ENCODE measurements around the gene AK8. TPM values are rescaled to one million over a fixed set of nuclear protein-coding genes. Genes with fewer than 3 reads are reported as not detected.
A peak's percentile ranks its signal among the peaks of the same experiment; 100 is the strongest.

Gene AK8
- total and polyA plus RNA-seq, 9 of the 15 experiments (the other 6 are each of a cell fraction or from before 2014, with no cell fraction given), result 0.06 to 0.37 TPM; not detected in 7

DNA sequence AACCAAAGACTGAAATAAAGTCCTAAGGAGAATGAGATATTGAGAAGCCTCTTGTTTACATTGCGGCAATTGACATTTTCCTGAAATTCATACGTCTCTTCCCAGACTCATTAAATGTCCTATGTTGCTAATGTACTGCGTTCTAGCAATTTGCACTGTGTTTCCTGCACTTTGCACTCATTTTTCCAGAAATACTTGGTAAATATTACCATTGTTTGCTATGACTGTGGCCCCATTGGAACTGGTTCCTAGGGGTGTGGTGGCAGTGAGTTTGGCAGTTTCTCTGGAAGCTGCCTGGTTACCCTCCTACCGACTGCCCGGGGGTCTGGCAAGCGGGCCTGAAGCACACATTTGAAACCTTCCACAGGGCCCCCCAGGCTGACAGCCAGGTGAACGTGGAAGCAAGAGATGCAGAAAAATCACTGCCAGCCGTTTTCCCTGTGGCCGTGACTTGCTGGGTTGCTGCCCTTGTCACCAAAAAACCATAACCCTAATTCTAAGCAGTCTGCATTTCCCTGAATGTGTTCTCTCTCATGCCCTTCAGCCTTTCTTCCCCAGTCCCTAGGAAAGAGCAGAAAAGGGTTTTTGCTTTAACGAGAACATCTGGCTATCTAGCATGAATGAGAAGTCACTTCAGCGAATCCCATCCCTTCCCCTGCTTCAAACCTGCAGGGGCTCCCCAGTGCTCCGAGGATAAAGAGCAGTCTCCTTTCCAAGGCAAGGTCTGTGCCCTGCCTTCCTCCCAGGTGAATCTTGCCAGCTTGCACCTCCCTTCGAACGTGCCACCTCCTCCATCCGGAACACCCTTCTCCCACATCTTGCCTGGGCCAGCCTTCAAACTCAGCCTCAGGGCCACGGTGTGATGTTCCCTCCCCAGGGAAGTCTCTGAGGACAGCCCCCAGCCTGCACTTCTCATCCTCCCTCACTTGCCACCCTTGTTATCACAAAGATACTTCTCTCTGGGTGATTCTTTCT lies 84.2 kb downstream of the AK8 start:
- Histone ChIP-seq H4K20me1 (replicated peaks; ENCODE audit: control insufficient read depth, insufficient read depth, low read length) (peaks cover 3% of the 10 kb centered on the region; the same call in 1 of the 2 replicates), H3K27me3 (ENCODE audit: control insufficient read depth in 2 of 2, insufficient read depth in 2 of 2, low read length in 2 of 2) (peaks cover 5 to 32% of the 10 kb centered on the region in 2 experiments; a peak in 4 of 5 replicates), H3K9me1 (ENCODE audit: control insufficient read depth, insufficient read depth, low read length) (no peaks in the 10 kb centered on the region), H3K4me1 (replicated peaks in 1 of 2; ENCODE audit: control insufficient read depth in 2 of 2, insufficient read depth in 2 of 2, low read length in 2 of 2) (peaks cover 8 to 14% of the 10 kb centered on the region in 2 experiments), H3K36me3 (ENCODE audit: control insufficient read depth, insufficient read depth, low read length) (no peaks in the 10 kb centered on the region), H3K4me2 (ENCODE audit: insufficient read depth, low read length) (no peak overlapping the region), H3K27ac (ENCODE audit: extremely low read depth, low read depth, low read length) (no peak overlapping the region), H3K4me3 (no peak overlapping the region), H3K9me3 (replicated peaks; ENCODE audit: control insufficient read depth, insufficient read depth, low read depth, low read length) (no peaks in the 10 kb centered on the region), H3K79me2 (ENCODE audit: control insufficient read depth, insufficient read depth, low read length) (no peaks in the 10 kb centered on the region), H2AFZ (ENCODE audit: low read depth, low read length) (no peak overlapping the region), H3K9ac (ENCODE audit: insufficient read depth in 1 of 2, low read depth in 2 of 2, low read length in 2 of 2) (peak overlapping the region in 1 of 2 experiments; percentile 43; a peak in 1 of 4 replicates)
- ChIA-PET CTCF (ENCODE audit: low intra/inter-chr PET ratio) (no interaction called here), POLR2A (interaction anchor here (0.6 kb wide), 1 partner anchor 108 kb away, joined by 4 read pairs; no protein-coding TSS in a partner anchor)
- BruUV-seq (replicated peaks), result no TSS peak
- WGBS (ENCODE audit: insufficient coverage, low coverage, missing lambda C conversion rate), result 11% methylated on average over 16 of the region's 16 CpGs
- no peak for FAIRE-seq
- in situ Hi-C loops (cut with MboI) (no loop called here), intact Hi-C loops (cut with micrococcal nuclease) (loop anchor here (10.0 kb wide), 2 partner anchors 99 to 129 kb away; partner anchors contain the start of gene DDX31)
- no peak for TF ChIP-seq ZNF282 (CRISPR knock-in tag; IDR thresholded peaks at IDR 0.05)
- no peak for TF ChIP-seq CBX5 (IDR thresholded peaks at IDR 0.05; ENCODE audit: borderline replicate concordance, low read depth)
- no peak for TF ChIP-seq CBFA2T2 (conservative IDR thresholded peaks at IDR 0.05)
- no peak for TF ChIP-seq SIN3A (IDR thresholded peaks at IDR 0.05; ENCODE audit: borderline replicate concordance in 2 of 2, control insufficient read depth in 1 of 2, low read depth in 2 of 2, low read length in 2 of 2)
- TF ChIP-seq GTF2F1 (IDR thresholded peaks at IDR 0.05; ENCODE audit: low read depth, low read length), result no peak
- TF ChIP-seq RHOXF2B (CRISPR knock-in tag; conservative IDR thresholded peaks at IDR 0.05), result no peak
- TF ChIP-seq YBX1 (IDR thresholded peaks at IDR 0.05), result no peak
- TF ChIP-seq MAFK (IDR thresholded peaks at IDR 0.05; ENCODE audit: low read length), result no peak
- TF ChIP-seq ZNF12 (CRISPR knock-in tag; IDR thresholded peaks at IDR 0.05), result no peak
- no peak for DNase-seq (ENCODE audit: extremely low read depth in 1 of 4, low spot score in 3 of 4)
- ATAC-seq, result no peak

Data from K562 (cell line).